SK-N-SH (cell line): ENCODE measurements around the gene IDI2. TPM values are rescaled to one million over a fixed set of nuclear protein-coding genes. Genes with fewer than 3 reads are reported as not detected.

Source experiments
- CTCF ChIA-PET: fragments of 300-600, 350-600 bp; formaldehyde crosslinking; extraction: SDS; loops from one replicate; lab custom pipeline; 2021; lab: Yijun Ruan, JAX
- POLR2A ChIA-PET: fragments of 350-600 bp; sonication (Branson Sonifier 250); formaldehyde crosslinking; extraction: SDS; loops from one replicate; lab custom pipeline; 2020; ENCODE audit warnings: antibody characterized with exemption, inconsistent platforms; lab: Yijun Ruan, JAX
- DNase-seq: peaks from one replicate; pipeline ENCODE4 v3.0.0; 2012
- H2AFZ ChIP-seq: fragments of 200-600 bp; sonication (generic); 2 replicates; pipeline ENCODE4 v1.8.1; 2016; ENCODE audit warnings: antibody characterized with exemption, mild to moderate bottlenecking, low read depth
- H3F3A ChIP-seq: fragments of 200-600 bp; sonication (generic); replicated peaks from 2 replicates; pipeline ENCODE3; 2016; ENCODE audit warnings: antibody characterized with exemption, mild to moderate bottlenecking; ENCODE audit not compliant: insufficient read depth
- H3K27ac ChIP-seq, 2 experiments: fragments of 200-500 bp in 1 of 2; fragments of 200-600 bp in 1 of 2; sonication (Bioruptor generic) in 1 of 2; sonication (generic), shearing (Covaris generic) in 1 of 2; 2 replicates each; pipeline versions ENCODE4 v1.5.1 to v1.6.1; 2014 to 2016; ENCODE audit warnings: low read depth in 2 of 2, inconsistent platforms in 1 of 2, low read length in 1 of 2, mild to moderate bottlenecking in 1 of 2, mixed read lengths in 1 of 2
- H3K27me3 ChIP-seq: fragments of 200-600 bp; sonication (generic), shearing (Covaris generic); 2 replicates; pipeline ENCODE4 v1.6.1; 2016; ENCODE audit warnings: mixed run types; ENCODE audit not compliant: insufficient read depth
- H3K36me3 ChIP-seq, 2 experiments: fragments of 200-500 bp in 1 of 2; fragments of 200-600 bp in 1 of 2; sonication (Bioruptor generic) in 1 of 2; sonication (generic) in 1 of 2; replicated peaks in 1 of 2; 2 replicates each; pipeline versions ENCODE3 to v1.5.1; 2014 to 2016; ENCODE audit warnings: low read length in 1 of 2, mild to moderate bottlenecking in 1 of 2; ENCODE audit not compliant: insufficient read depth in 2 of 2, control insufficient read depth in 1 of 2
- H3K4me1 ChIP-seq, 2 experiments: fragments of 200-500 bp in 1 of 2; fragments of 200-600 bp in 1 of 2; sonication (Bioruptor generic) in 1 of 2; sonication (generic), shearing (Covaris generic) in 1 of 2; 2 replicates each; pipeline versions ENCODE4 v1.5.1 to v1.6.1; 2014 to 2016; ENCODE audit warnings: low read depth in 1 of 2, low read length in 1 of 2, mixed run types in 1 of 2; ENCODE audit not compliant: insufficient read depth in 2 of 2, control insufficient read depth in 1 of 2
- H3K4me2 ChIP-seq: fragments of 200-600 bp; sonication (generic), shearing (Covaris generic); 2 replicates; pipeline ENCODE4 v1.6.1; 2017; ENCODE audit warnings: mixed run types
- H3K4me3 ChIP-seq, 2 experiments: fragments of 200-500 bp in 1 of 2; fragments of 200-600 bp in 1 of 2; sonication (Bioruptor generic) in 1 of 2; sonication (generic), shearing (Covaris generic) in 1 of 2; 2 replicates each; pipeline versions ENCODE4 v1.5.1 to v1.8.1; 2014 to 2016; ENCODE audit warnings: low read depth in 2 of 2, inconsistent platforms in 1 of 2, low read length in 1 of 2, mild to moderate bottlenecking in 1 of 2, mixed read lengths in 1 of 2, moderate library complexity in 1 of 2
- H3K79me2 ChIP-seq: fragments of 200-600 bp; sonication (generic); 2 replicates; pipeline ENCODE4 v1.8.1; 2017; ENCODE audit warnings: mild to moderate bottlenecking; ENCODE audit not compliant: insufficient read depth
- H3K9ac ChIP-seq: fragments of 200-600 bp; sonication (generic); 2 replicates; pipeline ENCODE4 v1.6.1; 2017; ENCODE audit warnings: mixed run types
- H3K9me2 ChIP-seq: fragments of 200-600 bp; sonication (generic); 2 replicates; pipeline ENCODE4 v1.6.1; 2017; ENCODE audit warnings: mixed run types
- H3K9me3 ChIP-seq: fragments of 200-600 bp; sonication (generic); 2 replicates; pipeline ENCODE4 v1.6.1; 2017; ENCODE audit warnings: mixed run types, mild to moderate bottlenecking, moderate library complexity
- H4K20me1 ChIP-seq: fragments of 200-600 bp; sonication (generic); 2 replicates; pipeline ENCODE4 v1.6.1; 2017; ENCODE audit warnings: mild to moderate bottlenecking, mixed run types; ENCODE audit not compliant: insufficient read depth
- CTCF ChIP-seq: fragments of 200-600 bp; sonication (generic); IDR thresholded peaks from 2 replicates; pipeline ENCODE4 v1.6.1; 2017; ENCODE audit warnings: antibody characterized with exemption, mild to moderate bottlenecking, moderate library complexity
- EZH2phosphoT487 ChIP-seq: fragments of 200-600 bp; sonication (generic); IDR thresholded peaks from 2 replicates; pipeline ENCODE4 v1.6.1; 2017; ENCODE audit warnings: low read depth, mixed run types, mild to moderate bottlenecking, antibody characterized with exemption, moderate library complexity, borderline replicate concordance
- FOXM1 ChIP-seq: IDR thresholded peaks from 2 replicates; pipeline ENCODE4 v1.4.0; 2012; ENCODE audit warnings: low read depth, mild to moderate bottlenecking
- GABPA ChIP-seq: IDR thresholded peaks from 2 replicates; pipeline ENCODE4 v1.4.0; 2012; ENCODE audit warnings: low read depth, mild to moderate bottlenecking
- IRF3 ChIP-seq: fragments of 150-350 bp; IDR thresholded peaks from 2 replicates; pipeline ENCODE4 v1.6.1; 2016; ENCODE audit warnings: mild to moderate bottlenecking, low read depth, low read length
- JUND ChIP-seq: IDR thresholded peaks from 2 replicates; pipeline ENCODE4 v1.4.0; 2012
- MAX ChIP-seq: IDR thresholded peaks from 2 replicates; pipeline ENCODE4 v1.4.0; 2012; ENCODE audit warnings: low read depth
- NFIC ChIP-seq: IDR thresholded peaks from 2 replicates; pipeline ENCODE4 v1.4.0; 2012; ENCODE audit warnings: borderline replicate concordance
- NRF1 ChIP-seq: IDR thresholded peaks from 2 replicates; pipeline ENCODE4 v1.6.1; 2012; ENCODE audit warnings: low read depth, mild to moderate bottlenecking, low read length
- PBX3 ChIP-seq: IDR thresholded peaks from 2 replicates; pipeline ENCODE4; 2012
- RFX5 ChIP-seq: IDR thresholded peaks from 2 replicates; pipeline ENCODE4 v1.6.1; 2012; ENCODE audit warnings: mild to moderate bottlenecking, improper control_type of control experiment, low read length
- SMC3 ChIP-seq: IDR thresholded peaks from 2 replicates; pipeline ENCODE4 v1.6.1; 2012; ENCODE audit warnings: low read depth, low read length, improper control_type of control experiment
- TEAD4 ChIP-seq: IDR thresholded peaks from 2 replicates; pipeline ENCODE4 v1.4.0; 2012; ENCODE audit warnings: mild to moderate bottlenecking, borderline replicate concordance; ENCODE audit not compliant: insufficient read depth
- USF1 ChIP-seq: IDR thresholded peaks from 2 replicates; pipeline ENCODE4 v1.4.0; 2012; ENCODE audit warnings: low read depth, borderline replicate concordance
- USF2 ChIP-seq: fragments of 150-350 bp; IDR thresholded peaks from 2 replicates; pipeline ENCODE4 v1.6.1; 2017; ENCODE audit warnings: antibody characterized with exemption, low read length, low read depth, borderline replicate concordance
- WGBS: methylation state at CpG from one replicate; pipeline ENCODE4 v1.1.6; 2017; ENCODE audit warnings: low lambda C conversion rate; 5-methylcytosine and 5-hydroxymethylcytosine counted together
- polyA plus RNA-seq, 3 experiments: library from polyadenylated mRNA; depleted of rRNA; stranded (reverse); fragments of >200 nt; gene quantifications; 2 replicates each; pipeline ENCODE4 v1.2.3, GENCODE V29; 2012

Gene IDI2
- polyA plus RNA-seq, 1 of the 3 experiments (the other 2 are of a cell fraction), result not detected

- Histone ChIP-seq H3F3A (peaks cover 18% of the 10 kb centered on the region), H2AFZ (no peak overlapping the region), H3K9ac (no peak overlapping the region), H3K9me3 (no peaks in the 10 kb centered on the region), H3K27me3 (no peaks in the 10 kb centered on the region), H3K4me2 (no peak overlapping the region), H4K20me1 (peaks cover 16% of the 10 kb centered on the region), H3K9me2 (no peaks in the 10 kb centered on the region), H3K4me3 (no peak overlapping the region), H3K36me3 (peaks cover 29 to 39% of the 10 kb centered on the region in 2 experiments), H3K79me2 (peaks cover 48% of the 10 kb centered on the region), H3K4me1 (peaks cover 3 to 12% of the 10 kb centered on the region in 2 experiments; a peak in 2 of 4 replicates), H3K27ac (peak overlapping the region in 1 of 2 experiments; percentile 20; a peak in 1 of 4 replicates)
- TF ChIP-seq CTCF (no peak), USF2 (no peak), NFIC (no peak), MAX (no peak), USF1 (no peak), SMC3 (no peak), RFX5 (no peak), GABPA (no peak), FOXM1 (no peak), TEAD4 (no peak), IRF3 (no peak), JUND (no peak), PBX3 (no peak), EZH2phosphoT487 (no peak), NRF1 (no peak)
- ChIA-PET CTCF (interaction anchor here (1.2 to 1.5 kb wide), 2 partner anchors 10 to 203 kb away, joined by 3 read pairs; no protein-coding TSS in a partner anchor), POLR2A (no interaction called here)
- DNase-seq, result no peak
- 81% methylated on average over 4 of the region's 4 CpGs for WGBS
Measured at GRCh38 chr10:1044964-1045363, 19.3 kb upstream of the IDI2 start.
